ENCODE measurements around the gene EML6. TPM values are rescaled to one million over a fixed set of nuclear protein-coding genes. Genes with fewer than 3 reads are reported as not detected.
"Not testable (repeated sequence)": the region's sequence is repeated elsewhere in the genome, so short reads cannot be mapped to it uniquely, and the experiment has no call there.

EML6 gene
- total RNA-seq, 1 experiment from 2014 or later = 1.6 TPM

DNA sequence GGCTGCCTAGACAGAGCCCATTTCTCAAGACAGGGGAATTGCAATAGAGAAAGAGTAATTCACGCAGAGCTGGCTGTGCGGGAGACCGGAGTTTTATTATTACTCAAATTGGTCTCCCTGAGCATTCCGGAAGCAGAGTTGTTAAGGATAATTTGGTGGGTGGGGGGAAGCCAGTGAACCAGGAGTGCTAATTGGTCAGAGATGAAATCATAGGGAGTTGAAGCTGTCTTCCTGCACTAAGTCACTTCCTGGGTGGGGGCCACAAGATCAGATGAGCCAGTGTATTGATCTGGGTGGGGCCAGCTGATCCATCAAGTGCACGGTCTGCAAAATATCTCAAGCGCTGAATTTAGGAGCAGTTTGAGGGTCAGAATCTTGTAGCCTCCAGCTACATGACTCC lies 242.0 kb downstream of the EML6 start:
- DNase-seq (ENCODE audit: low read depth) = no peak

DNA sequence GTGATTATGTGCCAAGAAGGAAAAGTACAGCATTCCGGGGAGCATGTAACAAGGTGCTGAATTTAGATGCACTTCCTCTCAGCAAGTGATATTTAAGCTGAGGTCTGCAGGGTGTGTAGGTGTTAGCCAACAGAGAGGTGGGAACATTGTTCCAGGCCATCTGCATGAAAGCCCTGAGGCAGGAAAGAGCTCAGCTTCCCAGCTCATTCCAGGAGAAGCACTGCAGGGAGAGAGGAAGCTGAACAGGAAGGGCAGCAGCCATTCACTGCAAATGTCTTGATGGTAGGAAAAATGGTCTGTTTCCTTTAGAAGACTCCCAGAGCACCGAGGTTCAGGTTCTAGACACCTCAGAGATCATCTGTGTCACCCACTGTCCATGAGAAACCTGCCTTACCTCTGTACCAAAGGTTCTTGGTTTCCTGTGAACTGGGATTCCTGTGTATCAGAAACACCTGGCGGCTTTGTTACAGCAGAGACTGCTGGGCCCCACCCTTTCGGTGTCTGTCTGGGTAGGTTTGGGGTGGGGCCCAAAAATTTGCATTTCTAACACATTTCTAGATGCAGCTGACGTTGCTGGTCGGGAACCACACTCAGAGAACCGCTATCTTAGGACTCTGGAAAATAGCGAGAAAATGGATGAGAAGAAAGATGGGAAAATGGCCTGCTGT lies 242.8 kb downstream of the EML6 start:
- peak; percentile 57 for DNase-seq (ENCODE audit: low read depth)

DNA sequence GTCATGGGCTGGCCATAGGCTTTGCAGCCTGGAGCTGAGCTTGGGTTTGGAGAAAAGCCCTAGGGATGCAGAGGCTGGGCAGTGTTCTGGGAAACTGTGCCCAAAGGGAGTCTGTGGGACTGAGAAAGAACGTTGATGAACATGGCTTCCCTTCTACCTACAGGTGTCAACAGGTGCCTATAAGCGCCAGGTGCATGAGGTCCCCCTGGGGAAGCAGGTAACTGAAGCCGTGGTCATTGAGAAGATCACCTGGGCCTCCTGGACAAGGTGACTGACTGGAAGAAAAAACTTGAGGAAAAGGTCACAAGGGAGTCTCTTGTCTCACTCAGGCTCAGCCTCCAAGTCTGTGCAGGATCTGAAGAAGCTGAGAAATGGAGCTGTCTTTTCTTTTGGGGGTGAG lies 243.4 kb downstream of the EML6 start:
- no peak for DNase-seq (ENCODE audit: low read depth)

DNA sequence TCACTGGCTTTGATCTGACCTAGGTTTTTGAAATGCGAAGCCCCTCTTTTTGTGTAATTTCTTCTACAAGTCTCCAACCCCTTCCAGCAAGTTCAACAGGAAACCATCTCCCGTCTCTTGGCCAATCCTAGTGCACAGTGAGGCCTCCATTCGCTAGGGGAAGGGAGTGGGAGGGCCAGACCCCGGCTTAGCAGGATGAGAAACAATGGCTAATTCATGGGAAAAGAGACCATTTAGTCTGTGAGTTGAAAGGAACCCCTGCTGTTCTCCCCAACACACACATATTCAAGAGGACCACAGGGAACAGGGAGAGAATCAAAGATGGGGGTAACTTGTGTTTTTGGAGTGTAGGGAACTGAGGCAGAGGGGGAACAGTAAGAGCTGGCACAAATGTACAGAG lies 243.8 kb downstream of the EML6 start:
- DNase-seq (ENCODE audit: low read depth) = no peak

DNA sequence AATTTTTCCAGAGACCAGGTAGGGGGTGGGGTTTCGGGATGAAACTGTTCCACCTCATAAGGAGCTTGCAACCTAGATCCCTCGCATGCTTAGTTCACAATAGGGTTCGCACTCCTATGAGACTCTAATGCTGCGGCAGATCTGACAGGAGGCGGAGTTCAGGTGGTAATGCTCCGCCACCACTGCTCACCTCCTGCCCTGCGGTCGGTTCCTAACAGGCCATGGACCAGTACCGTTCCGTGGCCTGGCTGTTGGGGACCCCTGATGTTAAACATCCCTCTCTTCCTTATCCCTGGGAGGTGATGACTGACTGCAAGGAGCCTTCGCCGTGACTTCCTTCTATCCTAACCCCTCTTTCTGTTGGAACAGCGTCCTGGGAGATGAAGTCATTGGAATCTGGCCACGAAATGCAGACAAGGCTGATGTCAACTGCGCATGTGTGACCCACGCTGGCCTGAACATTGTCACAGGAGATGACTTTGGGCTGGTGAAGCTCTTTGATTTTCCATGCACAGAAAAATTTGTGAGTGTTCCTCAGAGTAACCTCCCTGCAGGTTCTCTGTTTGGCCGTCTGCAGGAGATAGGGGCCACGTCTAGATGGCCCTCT lies 244.4 kb downstream of the EML6 start:
- no peak for DNase-seq (ENCODE audit: low read depth)

DNA sequence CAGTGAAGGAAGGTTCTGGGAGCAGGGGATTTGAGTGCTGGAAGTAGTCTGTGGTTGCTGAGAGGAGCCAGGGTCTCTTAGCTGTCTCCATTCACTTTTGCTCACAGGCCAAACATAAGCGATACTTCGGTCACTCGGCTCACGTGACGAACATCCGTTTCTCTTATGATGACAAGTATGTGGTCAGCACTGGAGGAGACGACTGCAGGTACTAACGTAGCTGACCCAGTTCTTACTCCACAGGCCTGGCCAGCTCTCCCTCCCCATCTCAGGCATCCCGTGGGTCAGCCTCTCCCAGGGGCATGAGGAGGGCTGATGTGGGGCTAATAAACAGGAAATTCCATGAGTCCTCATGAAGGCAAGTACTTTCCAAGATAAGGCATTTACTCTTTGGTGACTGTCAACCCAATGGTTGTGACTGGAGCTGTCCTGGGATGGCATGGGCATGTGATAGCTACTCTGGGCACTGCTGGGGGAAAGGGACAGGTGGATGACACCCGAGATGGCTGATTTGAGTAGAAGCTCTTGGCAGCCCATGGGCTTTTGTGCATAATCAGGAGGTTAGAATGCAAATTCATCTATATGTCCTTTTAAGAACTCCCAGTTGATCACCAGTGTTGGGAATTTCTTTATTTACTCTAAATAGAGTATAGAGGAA lies 245.2 kb downstream of the EML6 start:
- peak; percentile 14 for DNase-seq (ENCODE audit: low read depth)

DNA sequence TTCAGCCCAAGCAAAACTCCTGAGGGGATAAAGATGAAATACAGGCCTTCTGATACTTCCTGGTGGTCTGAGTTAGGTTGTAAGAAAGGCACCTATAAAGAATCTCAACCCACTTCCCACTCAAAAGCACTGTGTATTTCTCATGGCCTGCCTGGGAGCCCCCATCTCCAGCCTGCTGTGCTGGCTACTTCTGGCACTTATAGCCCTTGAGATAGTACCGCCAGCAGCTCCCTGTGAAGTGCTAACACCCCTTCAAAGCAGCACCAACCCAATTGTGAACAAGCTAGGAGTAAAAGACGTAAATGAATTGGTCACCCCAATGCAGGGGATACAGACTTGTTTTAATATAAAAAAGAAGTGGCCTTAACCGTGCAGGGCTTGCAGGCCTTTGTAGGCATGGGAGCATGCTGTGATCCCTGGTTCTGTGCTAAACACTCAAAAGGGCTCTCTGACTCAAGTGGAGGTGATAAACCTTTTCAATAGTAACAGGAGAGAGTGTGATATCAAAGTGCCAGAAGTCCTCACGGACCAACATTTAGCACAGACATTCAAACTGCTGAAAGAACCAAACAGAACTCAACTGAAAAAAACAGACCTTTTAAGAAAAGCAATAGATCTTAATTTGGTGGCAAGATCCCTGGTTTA lies 246.0 kb downstream of the EML6 start:
- no peak for DNase-seq (ENCODE audit: low read depth)

DNA sequence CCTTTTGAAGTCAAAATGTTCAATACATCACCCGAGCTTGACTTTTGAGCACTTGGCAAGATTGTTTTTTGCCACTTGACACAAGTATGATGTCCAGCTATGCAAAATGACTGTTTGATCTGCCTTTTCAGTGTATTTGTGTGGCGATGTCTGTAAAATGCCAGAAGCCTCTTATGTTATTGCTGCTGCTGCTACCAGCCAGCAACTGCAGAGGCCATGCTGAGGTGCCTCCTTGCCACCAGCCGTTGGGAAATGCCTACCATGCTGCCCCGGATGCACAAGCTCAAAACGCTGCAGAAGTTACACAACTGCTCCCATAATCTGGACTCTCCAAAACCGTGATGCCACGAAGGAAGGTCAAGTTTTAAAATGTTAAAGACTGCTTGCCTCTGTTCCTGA lies 246.5 kb downstream of the EML6 start:
- DNase-seq (ENCODE audit: low read depth) = no peak

DNA sequence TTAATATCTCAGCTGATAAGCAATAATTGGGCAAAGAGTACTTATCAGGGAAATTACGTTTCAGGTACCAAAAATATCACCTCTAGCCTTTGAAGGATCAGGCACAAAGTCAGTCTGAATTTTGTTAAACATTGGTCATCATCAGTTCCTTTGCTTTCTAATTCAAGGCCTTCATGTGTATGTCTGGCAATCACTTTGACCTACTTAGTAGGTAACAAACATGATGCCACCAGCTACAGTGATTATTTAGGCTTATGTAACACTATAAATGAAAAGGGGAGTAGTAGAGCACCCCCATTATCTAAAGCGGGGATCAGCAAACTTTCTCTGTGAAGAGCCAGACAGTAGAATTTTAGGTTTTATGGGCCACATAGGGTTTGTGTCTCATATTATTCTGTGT lies 251.7 kb downstream of the EML6 start:
- no peak for DNase-seq (ENCODE audit: low read depth)

DNA sequence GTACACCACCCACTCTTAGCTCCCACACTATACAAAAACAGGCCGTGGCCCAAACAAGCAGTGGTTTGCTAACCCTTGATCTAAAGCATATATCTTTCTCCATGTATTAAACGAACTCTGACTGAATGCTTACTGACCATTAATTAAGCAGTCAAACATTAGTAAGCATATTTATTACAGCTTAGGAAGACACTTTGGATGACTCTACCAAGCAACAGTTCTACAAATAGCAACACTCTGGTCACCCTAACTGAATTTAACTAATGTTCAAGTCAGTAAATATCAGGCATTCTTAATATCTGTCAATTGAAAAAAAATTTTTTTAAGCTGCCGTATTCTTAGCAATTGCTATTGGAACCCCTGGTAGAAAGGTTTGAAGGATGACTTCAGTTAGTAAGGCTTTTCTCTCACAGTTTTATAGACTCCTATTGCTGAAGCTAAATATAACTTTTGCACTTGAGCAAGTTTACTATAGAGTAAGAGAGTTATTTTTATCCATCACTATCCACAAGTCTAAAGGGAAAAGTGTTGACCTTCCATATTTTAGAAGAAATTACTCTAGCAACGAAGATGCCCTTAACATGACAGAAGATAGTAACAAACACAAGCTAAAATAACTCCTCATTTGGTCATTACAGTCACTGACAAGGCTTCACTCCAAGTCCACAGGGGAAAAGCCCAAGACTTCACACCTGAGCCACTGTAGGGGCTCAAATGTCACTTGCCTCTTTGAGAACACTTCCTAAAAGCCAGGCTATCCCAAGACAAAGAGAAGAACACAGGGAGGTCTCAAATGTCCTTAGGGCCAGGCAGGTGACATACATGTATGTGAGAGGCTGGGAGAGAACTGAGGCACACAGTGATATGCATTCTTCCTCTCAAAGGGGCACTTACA lies 252.4 kb downstream of the EML6 start:
- no peak for DNase-seq (ENCODE audit: low read depth)

DNA sequence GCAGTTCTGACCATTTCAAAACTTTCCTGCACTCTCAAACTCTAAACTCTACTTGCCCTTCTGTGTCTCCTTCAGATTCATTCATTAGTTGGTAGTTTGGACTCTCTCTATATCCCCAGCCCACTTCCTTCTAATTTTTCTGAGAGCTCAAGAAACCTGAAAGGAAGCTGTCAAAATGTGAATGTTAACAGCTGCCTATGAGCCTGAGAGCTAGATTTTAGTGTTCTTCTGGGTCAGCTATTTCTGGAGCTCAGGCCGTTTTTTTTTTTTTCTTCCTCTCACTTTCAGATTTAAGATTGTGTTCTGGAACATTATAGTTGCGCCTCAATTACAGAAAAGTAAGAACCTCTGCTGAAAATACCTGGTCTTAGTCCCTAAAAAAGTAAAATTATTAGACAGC lies 253.7 kb downstream of the EML6 start:
- no peak for DNase-seq (ENCODE audit: low read depth)

DNA sequence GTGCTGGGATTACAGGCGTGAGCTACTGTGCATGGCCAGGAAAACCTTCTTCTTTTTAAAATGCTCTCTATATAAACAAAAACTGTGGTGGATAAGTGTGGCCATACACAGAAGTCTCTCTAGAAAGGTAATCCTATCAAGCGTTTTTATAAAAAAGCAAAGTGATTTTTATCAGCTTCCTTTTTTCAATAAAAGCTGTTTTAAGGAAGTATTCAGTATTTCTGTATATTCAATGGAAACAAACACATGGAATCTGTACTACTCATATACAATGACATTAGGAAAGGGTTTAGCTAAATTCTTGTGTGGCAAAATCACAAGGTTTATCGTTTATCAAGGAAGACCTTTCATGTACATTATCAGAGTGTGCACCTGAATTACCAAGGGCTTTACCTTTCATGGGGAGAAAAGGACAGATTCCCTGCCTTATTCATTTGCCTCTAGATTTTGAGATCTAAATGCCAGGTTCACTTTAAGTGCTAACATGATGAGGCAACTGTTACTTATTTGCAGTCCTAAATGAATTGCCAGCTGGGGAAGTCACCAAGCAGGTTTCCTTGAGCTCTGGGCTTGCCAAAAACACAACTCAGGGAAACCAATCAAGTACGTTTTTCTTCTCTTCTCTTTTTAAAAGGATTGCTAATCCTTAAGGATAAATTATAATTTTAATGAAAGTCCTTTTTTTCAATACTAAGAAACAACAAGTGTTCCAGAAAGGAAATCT lies 256.0 kb downstream of the EML6 start:
- DNase-seq (ENCODE audit: low read depth) = no peak

DNA sequence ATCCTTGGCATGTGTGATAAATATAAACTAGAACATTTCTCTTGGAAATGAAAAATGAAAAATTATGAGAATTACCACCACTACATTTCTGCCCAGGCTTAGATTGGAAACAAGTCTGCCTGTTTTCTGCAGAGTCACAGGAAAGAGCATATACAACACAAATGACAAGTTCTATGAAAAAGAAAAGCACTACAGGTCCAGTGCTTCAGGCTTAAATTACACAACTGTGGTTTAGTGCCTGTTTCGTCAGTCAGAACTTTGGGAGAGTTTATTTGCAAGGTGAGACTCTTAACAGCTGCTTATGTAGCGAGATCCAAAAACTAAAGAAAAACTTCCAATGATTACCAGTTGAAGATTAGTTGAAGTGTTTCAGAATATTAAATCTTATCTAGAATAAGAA lies 257.9 kb downstream of the EML6 start:
- DNase-seq (ENCODE audit: low read depth) = no peak

DNA sequence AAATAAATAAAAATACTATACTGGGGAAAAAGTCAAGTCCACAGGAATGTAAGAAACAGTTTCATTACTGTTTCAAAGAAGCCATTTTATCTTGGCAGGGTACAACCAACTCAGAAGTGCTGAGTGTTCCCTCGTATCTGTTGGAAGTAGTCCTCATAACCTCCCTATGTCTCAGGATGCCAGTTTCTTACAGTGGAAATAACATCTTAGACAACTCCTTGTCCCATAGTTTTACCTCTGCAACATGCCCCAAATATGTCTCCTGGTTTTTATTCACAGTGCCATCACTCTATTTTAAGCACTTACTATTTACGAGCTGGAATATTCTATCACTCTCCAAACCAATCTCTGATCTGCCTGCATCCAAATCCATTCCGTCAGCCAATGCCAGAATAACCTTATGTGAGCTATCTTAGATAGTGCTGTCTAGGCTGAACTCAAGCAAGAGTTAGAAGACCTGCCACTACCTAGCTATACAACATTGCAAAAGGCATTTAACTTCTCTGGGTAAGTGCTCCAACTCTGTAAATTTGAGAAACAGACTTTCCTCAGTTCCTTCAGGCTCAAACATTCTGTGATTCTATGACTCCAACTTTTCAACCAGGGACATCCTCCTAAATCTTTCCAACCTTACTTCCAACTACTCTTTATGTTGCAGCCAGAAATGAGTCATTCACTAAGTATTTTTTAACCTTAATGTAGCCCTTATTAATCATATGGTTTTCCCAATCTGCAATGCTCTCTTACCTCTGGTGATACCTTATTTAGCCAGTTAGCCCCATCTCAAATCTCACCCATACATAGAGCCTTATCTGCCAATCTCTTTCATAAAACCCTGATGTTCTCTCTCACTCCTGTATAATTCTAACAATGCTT lies 260.1 kb downstream of the EML6 start:
- peak; percentile 37 for DNase-seq (ENCODE audit: low read depth)

DNA sequence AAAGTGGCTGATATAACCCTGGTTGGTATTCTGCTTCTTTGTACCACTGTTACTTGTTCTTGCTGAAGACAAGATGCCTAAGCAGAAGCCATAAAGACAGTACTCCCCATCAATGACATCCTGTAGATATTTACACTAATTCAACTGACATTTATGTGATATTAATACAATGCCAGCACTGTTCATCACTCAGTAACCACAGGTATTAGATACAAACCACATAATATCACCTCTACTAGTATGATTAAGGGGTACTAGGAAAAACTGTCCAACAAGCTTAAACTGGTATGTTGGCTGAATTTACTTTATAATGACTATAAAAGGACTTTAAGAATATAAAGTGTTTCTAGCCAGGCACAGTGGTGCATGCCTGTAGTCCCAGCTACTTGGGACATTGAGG lies 261.0 kb downstream of the EML6 start:
- DNase-seq (ENCODE audit: low read depth) = peak; percentile 48

DNA sequence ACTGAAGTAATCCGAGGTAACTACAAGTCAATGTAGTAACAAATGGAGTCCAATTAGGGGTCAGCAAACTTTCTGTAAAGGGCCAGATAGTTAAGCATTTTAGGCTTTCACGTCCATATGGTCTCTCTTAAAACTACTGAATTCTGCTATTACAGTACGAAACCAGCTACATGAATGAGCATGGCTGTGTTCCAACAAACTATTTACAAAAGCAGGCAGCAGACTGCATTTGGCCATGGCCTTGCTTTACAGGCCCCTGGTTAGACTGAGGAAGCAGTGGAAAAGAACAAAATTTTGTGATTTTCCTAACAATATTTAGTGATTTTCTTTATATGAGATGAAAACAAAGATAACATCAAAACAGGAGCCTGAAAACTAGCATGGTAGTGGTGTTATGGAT lies 262.8 kb downstream of the EML6 start:
- no peak for DNase-seq (ENCODE audit: low read depth)

DNA sequence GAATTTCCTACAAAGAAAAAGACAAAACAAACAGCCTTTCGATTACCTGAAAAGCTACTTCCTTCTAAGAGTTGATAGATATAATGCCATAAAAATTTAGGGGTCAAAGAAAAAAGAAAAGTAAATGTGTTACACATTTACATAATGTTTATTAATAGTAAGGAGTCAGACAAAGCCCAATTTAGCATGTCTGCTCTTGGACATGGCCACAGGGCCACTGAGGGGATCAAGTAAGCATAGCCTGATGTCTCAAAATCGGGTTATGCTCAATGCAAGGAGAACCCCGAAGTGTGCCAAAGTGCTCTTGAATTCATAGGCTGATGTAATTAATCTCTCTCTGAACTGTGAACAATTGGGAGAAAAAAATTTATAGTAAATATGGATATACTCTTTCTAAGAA lies 265.1 kb downstream of the EML6 start:
- no peak for DNase-seq (ENCODE audit: low read depth)

DNA sequence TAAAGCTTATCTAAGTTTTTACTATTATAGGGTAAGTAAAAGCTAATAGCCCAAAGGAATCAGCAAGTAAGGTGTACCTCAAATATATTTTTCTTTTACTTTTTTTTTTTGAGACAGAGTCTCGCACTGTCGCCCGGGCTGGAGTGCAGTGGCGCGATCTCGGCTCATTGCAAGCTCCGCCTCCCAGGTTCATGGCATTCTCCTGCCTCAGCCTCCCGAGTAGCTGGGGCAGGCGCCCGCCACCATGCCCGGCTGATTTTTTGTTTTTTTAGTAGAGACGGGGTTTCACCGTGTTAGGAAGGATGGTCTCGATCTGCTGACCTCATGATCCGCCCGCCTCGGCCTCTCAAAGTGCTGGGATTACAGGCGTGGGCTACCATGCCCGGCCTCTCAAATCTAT lies 267.2 kb downstream of the EML6 start:
- DNase-seq (ENCODE audit: low read depth) = not testable (repeated sequence)

DNA sequence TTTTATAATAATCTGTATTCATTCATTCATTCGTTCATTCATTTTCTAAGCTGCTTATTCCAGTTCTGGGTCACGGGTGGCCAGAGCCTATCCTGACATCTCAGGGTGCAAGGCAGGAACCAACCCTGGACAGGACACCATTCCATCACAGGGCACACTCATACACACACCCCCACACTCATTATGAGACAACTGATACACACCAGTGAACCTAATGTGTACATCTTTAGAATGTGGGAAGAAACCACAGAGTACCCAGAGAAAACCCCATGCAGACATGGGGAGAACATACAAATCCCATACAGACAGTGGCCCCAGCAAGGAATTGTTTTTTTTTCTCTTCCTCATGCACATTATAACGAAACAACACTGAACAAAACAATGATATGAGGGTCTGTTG lies 272.1 kb downstream of the EML6 start:
- no peak for DNase-seq (ENCODE audit: low read depth)

DNA sequence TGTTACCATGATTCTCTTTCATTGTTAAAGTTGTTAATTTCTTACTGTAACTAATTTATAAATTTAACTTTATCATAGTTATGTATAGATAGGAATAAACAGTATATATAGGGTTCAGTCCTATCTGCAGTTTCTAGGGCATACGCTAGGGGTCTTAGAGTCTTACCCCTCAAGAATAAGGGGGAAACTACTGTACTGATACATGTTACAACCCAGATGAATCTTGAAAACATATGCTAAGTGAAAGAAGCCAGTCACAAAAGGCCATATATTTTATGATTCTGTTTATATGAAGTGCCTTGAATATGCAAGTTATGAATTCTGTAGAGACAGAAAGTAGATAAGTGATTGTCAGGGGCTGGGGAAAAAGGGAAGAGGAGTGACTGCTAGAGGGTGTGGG lies 274.4 kb downstream of the EML6 start:
- DNase-seq (ENCODE audit: low read depth) = no peak
